Thyroid gland (tissue), 4 donors: ENCODE data around the gene EID3. TPM values are rescaled to one million over a fixed set of nuclear protein-coding genes. Genes with fewer than 3 reads are reported as not detected.
"Not testable (repeated sequence)": the region's sequence is repeated elsewhere in the genome, so short reads cannot be mapped to it uniquely, and the experiment has no call there.

ENCODE experiments used
- DNase-seq, 2 donors: peaks; one replicate each; pipeline ENCODE4 v3.0.0-alpha.2; 2019
- H3K27ac ChIP-seq, 3 donors: fragments of 200-600 bp; sonication (generic); 1 replicate in 2 of 3; 2 replicates in 1 of 3; pipeline ENCODE4 v1.5.1; 2016 to 2019; ENCODE audit warnings: mild to moderate bottlenecking in 1 of 3, moderate library complexity in 1 of 3
- H3K27me3 ChIP-seq: fragments of 200-600 bp; sonication (generic); one replicate; pipeline ENCODE4 v1.5.1; 2019
- H3K36me3 ChIP-seq, 2 donors: fragments of 200-600 bp; sonication (generic); one replicate each; pipeline ENCODE4 v1.5.1; 2016 to 2019
- H3K4me1 ChIP-seq, 2 donors: fragments of 200-600 bp; sonication (generic); one replicate each; pipeline ENCODE4 v1.5.1; 2017 to 2019
- H3K4me3 ChIP-seq, 3 donors: fragments of 200-600 bp; sonication (generic); replicated peaks in 1 of 3; 1 replicate in 2 of 3; 2 replicates in 1 of 3; pipeline ENCODE4 v1.5.1; 2016; ENCODE audit warnings: mild to moderate bottlenecking in 1 of 3
- H3K9me3 ChIP-seq: fragments of 200-600 bp; sonication (generic); one replicate; pipeline ENCODE4 v1.5.1; 2017
- POLR2A ChIP-seq, 2 donors: fragments of 450-650 bp; IDR thresholded peaks; one replicate each; pipeline ENCODE4 v1.6.1; 2017; ENCODE audit warnings: antibody characterized with exemption in 2 of 2, mild to moderate bottlenecking in 2 of 2, moderate library complexity in 1 of 2
- WGBS, 2 donors: methylation state at CpG; one replicate each; pipeline ENCODE4 v1.1.5; 2017; 5-methylcytosine and 5-hydroxymethylcytosine counted together
- intact Hi-C: fragments of 100-400 bp; cut with DNase I; formaldehyde crosslinking; loops from one replicate; pipeline ENCODE4 v1.15.1; 2023
- total RNA-seq, 4 donors: library from RNA; depleted of rRNA; stranded (reverse); fragments of >200 nt; gene quantifications; one replicate each; pipeline ENCODE4 v1.2.3, GENCODE V29; 2016
- TF ChIP-seq, protein P1 (sequence below), 6 experiments: fragments of 200-600 bp in 3 of 6; fragments of 450-650 bp in 3 of 6; sonication (generic) in 3 of 6; IDR thresholded peaks; one replicate each; pipeline ENCODE4 v1.5.1; 2016 to 2019; ENCODE audit warnings: antibody characterized with exemption in 6 of 6, mild to moderate bottlenecking in 2 of 6, inconsistent platforms in 1 of 6, moderate library complexity in 1 of 6

Gene EID3
- total RNA-seq, 4 donors from 2014 or later: 8.0 to 22.2 (median 9.8) TPM

DNA sequence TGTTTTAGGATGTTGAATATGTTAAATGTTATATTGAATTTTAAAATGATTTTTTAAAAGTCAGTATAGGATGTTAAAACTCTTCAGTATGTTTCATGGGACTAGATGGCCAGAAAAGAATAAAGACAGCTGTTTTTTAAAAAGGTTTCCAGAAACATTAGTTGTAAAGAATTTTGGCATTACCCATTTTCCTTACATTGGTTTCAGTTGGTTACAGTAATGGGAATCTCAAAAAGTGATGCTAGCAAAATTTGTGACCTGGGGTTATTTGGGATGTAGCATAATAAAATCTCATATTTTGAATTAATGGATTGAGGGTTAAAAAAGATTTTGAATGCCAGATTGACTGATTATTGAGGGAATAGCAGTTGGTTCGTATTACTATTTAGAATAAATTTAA, 25.3 kb downstream of the EID3 start:
- Histone ChIP-seq H3K4me3 (no peak overlapping the region), H3K9me3 (no peaks in the 10 kb centered on the region), H3K36me3 (peaks cover 36 to 60% of the 10 kb centered on the region in 2 donors), H3K4me1 (no peaks in the 10 kb centered on the region), H3K27me3 (no peaks in the 10 kb centered on the region), H3K27ac (no peak overlapping the region)
- intact Hi-C loops: no loop called here
- WGBS, 2 donors: 88 to 93% methylated on average over 1 of the region's 1 CpG
- DNase-seq: no peak
- TF ChIP-seq, protein P1, sequence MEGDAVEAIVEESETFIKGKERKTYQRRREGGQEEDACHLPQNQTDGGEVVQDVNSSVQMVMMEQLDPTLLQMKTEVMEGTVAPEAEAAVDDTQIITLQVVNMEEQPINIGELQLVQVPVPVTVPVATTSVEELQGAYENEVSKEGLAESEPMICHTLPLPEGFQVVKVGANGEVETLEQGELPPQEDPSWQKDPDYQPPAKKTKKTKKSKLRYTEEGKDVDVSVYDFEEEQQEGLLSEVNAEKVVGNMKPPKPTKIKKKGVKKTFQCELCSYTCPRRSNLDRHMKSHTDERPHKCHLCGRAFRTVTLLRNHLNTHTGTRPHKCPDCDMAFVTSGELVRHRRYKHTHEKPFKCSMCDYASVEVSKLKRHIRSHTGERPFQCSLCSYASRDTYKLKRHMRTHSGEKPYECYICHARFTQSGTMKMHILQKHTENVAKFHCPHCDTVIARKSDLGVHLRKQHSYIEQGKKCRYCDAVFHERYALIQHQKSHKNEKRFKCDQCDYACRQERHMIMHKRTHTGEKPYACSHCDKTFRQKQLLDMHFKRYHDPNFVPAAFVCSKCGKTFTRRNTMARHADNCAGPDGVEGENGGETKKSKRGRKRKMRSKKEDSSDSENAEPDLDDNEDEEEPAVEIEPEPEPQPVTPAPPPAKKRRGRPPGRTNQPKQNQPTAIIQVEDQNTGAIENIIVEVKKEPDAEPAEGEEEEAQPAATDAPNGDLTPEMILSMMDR (IDR thresholded peaks at IDR 0.05): no peak
- TF ChIP-seq POLR2A (IDR thresholded peaks at IDR 0.05): no peak

DNA sequence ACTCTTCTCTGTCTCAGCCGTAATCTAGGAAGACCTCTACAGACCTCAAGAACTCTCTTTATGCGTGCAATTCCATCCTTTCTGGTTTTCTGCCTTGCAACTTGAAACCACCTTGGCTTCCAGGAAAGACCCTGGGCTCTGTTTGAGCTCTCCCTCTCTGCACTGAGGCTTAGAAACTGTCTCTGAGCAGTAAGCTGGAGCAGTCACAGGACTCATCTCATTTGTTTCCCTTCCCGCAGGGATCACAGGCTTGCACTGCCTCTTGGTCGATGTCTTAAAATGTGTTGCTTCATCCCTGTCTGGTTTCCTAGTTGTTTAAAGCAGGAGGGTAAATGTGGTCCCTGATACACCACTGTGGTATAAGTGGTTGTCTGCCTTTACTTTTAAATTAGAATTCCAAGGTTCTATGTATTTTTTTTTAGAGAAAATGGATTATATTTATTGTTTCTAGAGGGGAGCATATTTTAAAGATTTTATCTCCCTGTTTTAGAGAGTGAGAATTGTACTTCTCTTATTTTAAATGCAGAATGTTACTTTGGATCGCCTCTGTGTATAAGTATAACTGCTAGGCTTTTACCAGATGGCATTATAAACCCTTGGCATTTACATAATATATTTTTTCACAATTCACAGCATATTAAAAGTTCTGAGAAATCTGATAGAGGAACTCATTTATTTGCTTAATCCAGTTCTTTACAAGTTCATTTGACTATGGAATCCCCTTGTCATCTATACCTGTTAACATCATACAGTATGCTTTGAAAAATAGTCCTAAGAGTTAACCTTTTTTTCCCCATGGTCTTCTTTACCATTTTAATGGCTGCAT, 26.4 kb downstream of the EID3 start:
- Histone ChIP-seq H3K27me3 (no peaks in the 10 kb centered on the region), H3K27ac (no peak overlapping the region), H3K4me1 (no peaks in the 10 kb centered on the region), H3K4me3 (no peak overlapping the region), H3K9me3 (no peaks in the 10 kb centered on the region), H3K36me3 (peaks cover 42 to 64% of the 10 kb centered on the region in 2 donors)
- DNase-seq: no peak
- no peak for TF ChIP-seq POLR2A (IDR thresholded peaks at IDR 0.05)
- TF ChIP-seq, protein P1 (IDR thresholded peaks at IDR 0.05): no peak
- WGBS, 2 donors: 87 to 89% methylated on average over 5 of the region's 5 CpGs
- intact Hi-C loops: no loop called here

DNA sequence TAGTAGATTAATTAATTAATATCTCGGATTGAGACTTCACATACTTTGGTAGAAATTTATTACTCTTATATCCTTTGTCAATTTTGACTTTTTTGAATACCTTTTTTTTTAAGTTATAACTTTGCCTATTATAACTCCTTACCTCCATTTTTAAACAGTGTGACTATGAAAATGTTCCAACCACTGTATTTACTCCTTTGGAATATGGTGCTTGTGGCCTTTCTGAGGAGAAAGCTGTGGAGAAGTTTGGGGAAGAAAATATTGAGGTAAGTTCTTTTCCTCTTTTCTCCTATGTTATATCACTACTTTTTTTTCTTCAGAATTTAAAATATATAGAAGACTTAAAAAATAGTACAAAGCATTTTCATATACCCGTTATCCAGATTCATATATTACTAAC, 27.8 kb downstream of the EID3 start:
- WGBS, 2 donors: 97 to 98% methylated on average over 2 of the region's 2 CpGs
- DNase-seq: no peak
- Histone ChIP-seq H3K9me3 (no peaks in the 10 kb centered on the region), H3K4me3 (no peak overlapping the region), H3K36me3 (peaks cover 44 to 57% of the 10 kb centered on the region in 2 donors), H3K27ac (no peak overlapping the region), H3K4me1 (no peaks in the 10 kb centered on the region), H3K27me3 (no peaks in the 10 kb centered on the region)
- intact Hi-C loops: no loop called here
- no peak for TF ChIP-seq POLR2A (IDR thresholded peaks at IDR 0.05)
- TF ChIP-seq, protein P1 (IDR thresholded peaks at IDR 0.05): no peak

DNA sequence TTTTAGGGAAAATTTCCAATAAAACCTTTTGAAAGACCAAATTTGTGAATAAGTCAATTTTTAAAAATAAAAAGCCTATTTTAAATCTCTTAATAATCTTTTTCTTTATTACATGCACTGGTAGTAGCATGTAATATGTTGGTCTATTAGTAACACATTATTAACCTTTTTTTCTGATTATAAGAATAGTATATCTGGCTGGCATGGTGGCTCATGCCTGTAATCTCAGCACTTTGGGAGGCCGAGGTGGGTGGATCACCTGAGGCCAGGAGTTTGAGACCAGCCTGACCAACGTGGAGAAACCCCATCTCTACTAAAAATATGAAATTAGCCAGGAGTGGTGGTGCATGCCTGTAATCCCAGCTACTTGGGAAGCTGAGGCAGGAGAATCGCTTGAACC, 28.7 kb downstream of the EID3 start:
- H3K9me3 ChIP-seq, H3K27me3 ChIP-seq, H3K4me1 ChIP-seq, H3K27ac ChIP-seq, intact Hi-C loops, DNase-seq, H3K4me3 ChIP-seq: not testable (repeated sequence)
- 93 to 99% methylated on average over 3 of the region's 3 CpGs for WGBS, 2 donors
- H3K36me3 ChIP-seq: peaks cover 43 to 55% of the 10 kb centered on the region in 2 donors

DNA sequence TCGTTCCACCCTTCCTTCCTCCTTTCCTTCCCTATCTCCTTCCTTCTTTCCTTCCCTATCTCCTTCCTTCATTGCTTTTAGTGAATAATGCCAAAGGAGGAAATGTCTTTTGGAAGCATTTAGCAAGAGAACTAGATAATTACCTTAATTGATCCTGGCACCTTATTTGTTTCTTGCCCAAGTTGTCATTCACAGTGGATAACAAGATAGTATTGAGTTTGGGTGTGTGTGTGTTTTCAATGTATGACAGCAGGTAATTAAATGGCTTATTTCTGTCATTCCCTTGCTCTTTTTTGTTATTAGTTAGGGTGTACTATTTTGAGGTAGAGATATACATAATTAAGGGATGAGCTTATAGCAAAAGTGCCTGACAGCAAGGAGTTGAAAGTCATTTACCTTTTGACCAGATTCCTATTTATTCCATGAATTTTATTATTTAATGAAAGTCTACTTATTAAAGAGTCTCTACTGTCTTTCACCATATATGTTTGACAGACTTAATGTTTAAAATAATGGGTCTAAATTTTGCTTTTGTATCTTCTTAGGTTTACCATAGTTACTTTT, 30.2 kb downstream of the EID3 start:
- WGBS, 2 donors: 76 to 82% methylated on average over 1 of the region's 1 CpG
- H3K9me3 ChIP-seq: no peaks in the 10 kb centered on the region
- intact Hi-C loops: no loop called here
- TF ChIP-seq, protein P1 (IDR thresholded peaks at IDR 0.05): no peak
- H3K36me3 ChIP-seq: peaks cover 45 to 57% of the 10 kb centered on the region in 2 donors
- H3K27ac ChIP-seq: no peak overlapping the region
- DNase-seq: no peak
- H3K4me1 ChIP-seq: no peaks in the 10 kb centered on the region
- no peak overlapping the region for H3K4me3 ChIP-seq
- H3K27me3 ChIP-seq: no peaks in the 10 kb centered on the region
